ENCODE data around the gene GNB4. TPM values are rescaled to one million over a fixed set of nuclear protein-coding genes. Genes with fewer than 3 reads are reported as not detected.
A peak's percentile ranks its signal among the peaks of the same experiment; 100 is the strongest.

GNB4 gene
- total RNA-seq, 1 donor from 2014 or later: 11.9 TPM

- intact Hi-C loops (cut with micrococcal nuclease): no loop called here
- no peaks in the 10 kb centered on the region for H3K27me3 ChIP-seq (ENCODE audit: low read depth)
- H3K27ac ChIP-seq (replicated peaks): no peak overlapping the region
- no peak for DNase-seq
- no peak overlapping the region for H3K4me3 ChIP-seq
- no peaks in the 10 kb centered on the region for H3K9me3 ChIP-seq (replicated peaks)
- no peaks in the 10 kb centered on the region for H3K4me1 ChIP-seq
- TF ChIP-seq CTCF (IDR thresholded peaks at IDR 0.05; ENCODE audit: borderline replicate concordance): no peak
- peaks cover 73% of the 10 kb centered on the region for H3K36me3 ChIP-seq
These were observed 48.3 kb downstream of the GNB4 start for GRCh38 chr3:179402963-179403362.

- no peak for TF ChIP-seq CTCF (IDR thresholded peaks at IDR 0.05; ENCODE audit: borderline replicate concordance)
- intact Hi-C loops (cut with micrococcal nuclease): no loop called here
- Histone ChIP-seq H3K4me1 (no peaks in the 10 kb centered on the region), H3K27me3 (ENCODE audit: low read depth) (no peaks in the 10 kb centered on the region), H3K4me3 (no peak overlapping the region), H3K9me3 (replicated peaks) (no peaks in the 10 kb centered on the region), H3K27ac (replicated peaks) (no peak overlapping the region), H3K36me3 (peaks cover 68% of the 10 kb centered on the region)
- DNase-seq: no peak
These were observed 49.7 kb downstream of the GNB4 start for GRCh38 chr3:179401561-179401960.

GRCh38 chr3:179398574-179399231 lies 52.6 kb downstream of the GNB4 start:
- Histone ChIP-seq H3K27me3 (ENCODE audit: low read depth) (no peaks in the 10 kb centered on the region), H3K27ac (replicated peaks) (no peak overlapping the region), H3K9me3 (replicated peaks) (no peaks in the 10 kb centered on the region), H3K4me1 (no peaks in the 10 kb centered on the region), H3K4me3 (no peak overlapping the region), H3K36me3 (peaks cover 65% of the 10 kb centered on the region)
- intact Hi-C loops (cut with micrococcal nuclease): no loop called here
- DNase-seq: no peak
- TF ChIP-seq CTCF (IDR thresholded peaks at IDR 0.05; ENCODE audit: borderline replicate concordance): no peak

- H3K4me1 ChIP-seq: no peaks in the 10 kb centered on the region
- H3K36me3 ChIP-seq: peaks cover 81% of the 10 kb centered on the region
- H3K4me3 ChIP-seq: no peak overlapping the region
These were observed 59.4 kb downstream of the GNB4 start for GRCh38 chr3:179391906-179392305.

GRCh38 chr3:179376474-179376873 lies 74.8 kb downstream of the GNB4 start:
- Histone ChIP-seq H3K27ac (replicated peaks) (no peak overlapping the region), H3K4me3 (no peak overlapping the region), H3K4me1 (no peaks in the 10 kb centered on the region), H3K9me3 (replicated peaks) (no peaks in the 10 kb centered on the region), H3K36me3 (peaks cover 85% of the 10 kb centered on the region), H3K27me3 (ENCODE audit: low read depth) (no peaks in the 10 kb centered on the region)
- DNase-seq: no peak
- intact Hi-C loops (cut with micrococcal nuclease): no loop called here
- TF ChIP-seq CTCF (IDR thresholded peaks at IDR 0.05; ENCODE audit: borderline replicate concordance): no peak

More at GRCh38 chr3:179391906-179392305, 59.4 kb downstream of the GNB4 start:
- Histone ChIP-seq H3K27me3 (ENCODE audit: low read depth) (no peaks in the 10 kb centered on the region), H3K9me3 (replicated peaks) (no peaks in the 10 kb centered on the region), H3K27ac (replicated peaks) (peak overlapping the region; percentile 1)
- TF ChIP-seq CTCF (IDR thresholded peaks at IDR 0.05; ENCODE audit: borderline replicate concordance): no peak
- intact Hi-C loops (cut with micrococcal nuclease): no loop called here
- no peak for DNase-seq

Measured in left ventricle myocardium inferior (tissue), 1 donor.